ENCODE data around the gene ELF3. TPM values are rescaled to one million over a fixed set of nuclear protein-coding genes. Genes with fewer than 3 reads are reported as not detected.
A peak's percentile ranks its signal among the peaks of the same experiment; 100 is the strongest.

Gene ELF3
- total and polyA plus RNA-seq, 2 of the 13 experiments (the other 11 are each of a cell fraction or from before 2014, with no cell fraction given) = 11.5 to 55.1 TPM

DNA sequence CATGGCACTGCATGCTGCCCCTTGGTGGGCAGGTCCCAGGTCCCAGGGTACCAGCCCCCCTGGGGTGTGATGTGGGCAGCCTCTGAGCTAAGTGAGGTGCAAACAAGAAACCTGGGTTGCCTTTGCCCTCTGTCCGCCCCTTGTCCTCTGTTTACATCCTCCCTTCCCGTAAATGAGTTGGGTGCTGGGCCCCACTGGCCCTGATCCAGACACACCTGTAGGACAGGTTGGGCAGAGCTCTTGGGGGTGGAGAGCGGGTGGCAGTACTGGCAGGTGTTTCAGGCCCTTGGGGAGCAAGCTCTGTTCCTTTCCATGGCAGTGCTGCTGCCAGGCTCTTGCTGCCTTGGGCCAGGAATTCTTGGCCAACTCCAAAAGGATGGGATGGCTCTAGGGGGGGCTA lies 35.8 kb downstream of the ELF3 start:
- FAIRE-seq (no peak), ATAC-seq (no peak; the same call in 2 of the 3 replicates), DNase-seq (ENCODE audit: low spot score) (no peak)
- WGBS (ENCODE audit: low lambda C conversion rate) = 0% methylated on average over 1 of the region's 3 CpGs
- peak overlapping the region in 1 of 3 experiments; percentile 49; a peak in 1 of 6 replicates for H3K4me3 ChIP-seq (replicated peaks in 1 of 3; ENCODE audit: insufficient read depth in 1 of 3, low read depth in 2 of 3, low read length in 3 of 3)
- no peaks in the 10 kb centered on the region for H3K36me3 ChIP-seq (replicated peaks in 1 of 2; ENCODE audit: control insufficient read depth in 1 of 2, insufficient read depth in 2 of 2, low read length in 2 of 2)
- H3K4me2 ChIP-seq (ENCODE audit: low read depth, low read length) = peak overlapping the region; percentile 74
- no peak overlapping the region for H3K27ac ChIP-seq (ENCODE audit: extremely low read length, insufficient read depth, low read length)
- no peaks in the 10 kb centered on the region for H3K79me2 ChIP-seq (ENCODE audit: insufficient read depth, low read length)
- in situ Hi-C loops (cut with HindIII; ENCODE audit: extremely low pct_ligation_motif_present, low pct_unique_long_range_greater_than_20kb) = no loop called here
- peak overlapping the region; percentile 19; the same call in 1 of the 2 replicates for H3K9ac ChIP-seq (ENCODE audit: insufficient read depth, low read depth, low read length)
- POLR2A ChIA-PET = interaction anchor here (3.2 to 4.2 kb wide), 4 partner anchors 11 to 39 kb away, joined by 26 to 31 read pairs (median 28); partner anchors contain the start of gene ELF3
- BruUV-seq (replicated peaks) = no TSS peak
- CTCF ChIA-PET (ENCODE audit: low intra/inter-chr PET ratio, low total read pairs) = no interaction called here
- peaks cover 80% of the 10 kb centered on the region for H3K4me1 ChIP-seq (ENCODE audit: insufficient read depth, low read length)
- H3K9me3 ChIP-seq (ENCODE audit: low read length) = no peaks in the 10 kb centered on the region
- no peaks in the 10 kb centered on the region for H3K27me3 ChIP-seq (ENCODE audit: control insufficient read depth in 1 of 2, insufficient read depth in 2 of 2, low read length in 2 of 2)
- no peaks in the 10 kb centered on the region for H4K20me1 ChIP-seq (ENCODE audit: insufficient read depth, low read length)
- H2AFZ ChIP-seq (ENCODE audit: low read length) = no peak overlapping the region
- intact Hi-C loops (cut with micrococcal nuclease; ENCODE audit: unreplicated experiment) = no loop called here
- TF ChIP-seq ZMYM4 (CRISPR knock-in tag; IDR thresholded peaks at IDR 0.05) = no peak
- TF ChIP-seq, protein P1, sequence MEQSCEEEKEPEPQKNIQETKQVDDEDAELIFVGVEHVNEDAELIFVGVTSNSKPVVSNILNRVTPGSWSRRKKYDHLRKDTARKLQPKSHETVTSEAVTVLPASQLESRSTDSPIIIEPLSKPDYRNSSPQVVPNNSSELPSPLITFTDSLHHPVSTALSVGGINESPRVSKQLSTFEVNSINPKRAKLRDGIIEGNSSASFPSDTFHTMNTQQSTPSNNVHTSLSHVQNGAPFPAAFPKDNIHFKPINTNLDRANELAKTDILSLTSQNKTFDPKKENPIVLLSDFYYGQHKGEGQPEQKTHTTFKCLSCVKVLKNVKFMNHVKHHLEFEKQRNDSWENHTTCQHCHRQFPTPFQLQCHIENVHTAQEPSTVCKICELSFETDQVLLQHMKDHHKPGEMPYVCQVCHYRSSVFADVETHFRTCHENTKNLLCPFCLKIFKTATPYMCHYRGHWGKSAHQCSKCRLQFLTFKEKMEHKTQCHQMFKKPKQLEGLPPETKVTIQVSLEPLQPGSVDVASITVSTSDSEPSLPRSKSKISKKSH (CRISPR knock-in tag; IDR thresholded peaks at IDR 0.05; ENCODE audit: borderline replicate concordance) = no peak
- no peak for TF ChIP-seq KLF11 (CRISPR knock-in tag; IDR thresholded peaks at IDR 0.05)
- peak; percentile 7; the same call in 1 of the 2 replicates for TF ChIP-seq STAG1 (CRISPR knock-in tag; IDR thresholded peaks at IDR 0.05)
- TF ChIP-seq, protein P2, sequence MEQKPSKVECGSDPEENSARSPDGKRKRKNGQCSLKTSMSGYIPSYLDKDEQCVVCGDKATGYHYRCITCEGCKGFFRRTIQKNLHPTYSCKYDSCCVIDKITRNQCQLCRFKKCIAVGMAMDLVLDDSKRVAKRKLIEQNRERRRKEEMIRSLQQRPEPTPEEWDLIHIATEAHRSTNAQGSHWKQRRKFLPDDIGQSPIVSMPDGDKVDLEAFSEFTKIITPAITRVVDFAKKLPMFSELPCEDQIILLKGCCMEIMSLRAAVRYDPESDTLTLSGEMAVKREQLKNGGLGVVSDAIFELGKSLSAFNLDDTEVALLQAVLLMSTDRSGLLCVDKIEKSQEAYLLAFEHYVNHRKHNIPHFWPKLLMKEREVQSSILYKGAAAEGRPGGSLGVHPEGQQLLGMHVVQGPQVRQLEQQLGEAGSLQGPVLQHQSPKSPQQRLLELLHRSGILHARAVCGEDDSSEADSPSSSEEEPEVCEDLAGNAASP (CRISPR knock-in tag; IDR thresholded peaks at IDR 0.05; ENCODE audit: borderline replicate concordance) = peak; percentile 72; the same call in 1 of the 2 replicates
- TF ChIP-seq MEIS1 (CRISPR knock-in tag; IDR thresholded peaks at IDR 0.05; ENCODE audit: borderline replicate concordance) = 0 out of 2 replicates have a peak, but pooled peaks have one; percentile 5
- no peak for TF ChIP-seq ZNF75D (CRISPR knock-in tag; IDR thresholded peaks at IDR 0.05; ENCODE audit: borderline replicate concordance)
- peak; percentile 73 for TF ChIP-seq ZNF687 (CRISPR knock-in tag; IDR thresholded peaks at IDR 0.05)
- TF ChIP-seq ZSCAN25 (CRISPR knock-in tag; IDR thresholded peaks at IDR 0.05) = no peak
- TF ChIP-seq HMG20A (CRISPR knock-in tag; IDR thresholded peaks at IDR 0.05; ENCODE audit: borderline replicate concordance) = peak; percentile 60; the same call in 1 of the 2 replicates
- no peak for TF ChIP-seq GPN1 (CRISPR knock-in tag; IDR thresholded peaks at IDR 0.05; ENCODE audit: borderline replicate concordance)
- TF ChIP-seq ELF1 (CRISPR knock-in tag; IDR thresholded peaks at IDR 0.05) = peak; percentile 50; the same call in 1 of the 2 replicates
- TF ChIP-seq, protein P3, sequence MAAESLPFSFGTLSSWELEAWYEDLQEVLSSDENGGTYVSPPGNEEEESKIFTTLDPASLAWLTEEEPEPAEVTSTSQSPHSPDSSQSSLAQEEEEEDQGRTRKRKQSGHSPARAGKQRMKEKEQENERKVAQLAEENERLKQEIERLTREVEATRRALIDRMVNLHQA (CRISPR knock-in tag; IDR thresholded peaks at IDR 0.05) = no peak
- no peak for TF ChIP-seq CHCHD3 (CRISPR knock-in tag; IDR thresholded peaks at IDR 0.05)
- peak; percentile 94 for TF ChIP-seq HNRNPL (IDR thresholded peaks at IDR 0.05; ENCODE audit: low read depth, low read length)
- TF ChIP-seq, protein P4, sequence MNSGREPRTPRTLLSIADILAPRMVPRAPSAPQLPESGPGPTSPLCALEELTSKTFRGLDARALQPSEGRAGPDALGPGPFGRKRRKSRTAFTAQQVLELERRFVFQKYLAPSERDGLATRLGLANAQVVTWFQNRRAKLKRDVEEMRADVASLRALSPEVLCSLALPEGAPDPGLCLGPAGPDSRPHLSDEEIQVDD (CRISPR knock-in tag; IDR thresholded peaks at IDR 0.05; ENCODE audit: borderline replicate concordance) = no peak
